ENCODE data around the gene SERPINB1. TPM values are rescaled to one million over a fixed set of nuclear protein-coding genes. Genes with fewer than 3 reads are reported as not detected.

The SERPINB1 gene
- polyA plus RNA-seq, 1 of the 3 experiments (the other 2 are of a cell fraction), result 9.4 TPM

DNA sequence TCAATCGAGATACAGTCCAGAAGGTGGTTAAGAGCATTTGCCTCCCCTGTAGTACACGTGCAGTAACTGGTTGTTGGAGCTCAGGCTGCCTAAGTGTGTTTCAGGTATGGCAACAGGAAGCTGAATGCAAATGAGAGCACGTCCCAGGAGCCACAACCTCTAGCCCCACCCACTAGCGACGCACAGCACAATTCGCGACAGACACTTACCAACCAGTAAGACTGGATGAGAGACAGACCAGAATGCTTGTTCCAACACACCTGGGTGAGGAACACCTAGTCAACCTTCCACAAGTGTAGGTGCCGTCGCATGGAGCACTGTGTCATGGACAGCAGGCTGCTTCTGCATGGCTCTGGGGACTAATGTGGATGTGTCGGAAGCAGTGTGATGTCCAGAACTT is 7.2 kb upstream of the SERPINB1 start:
- TF ChIP-seq, protein P1, sequence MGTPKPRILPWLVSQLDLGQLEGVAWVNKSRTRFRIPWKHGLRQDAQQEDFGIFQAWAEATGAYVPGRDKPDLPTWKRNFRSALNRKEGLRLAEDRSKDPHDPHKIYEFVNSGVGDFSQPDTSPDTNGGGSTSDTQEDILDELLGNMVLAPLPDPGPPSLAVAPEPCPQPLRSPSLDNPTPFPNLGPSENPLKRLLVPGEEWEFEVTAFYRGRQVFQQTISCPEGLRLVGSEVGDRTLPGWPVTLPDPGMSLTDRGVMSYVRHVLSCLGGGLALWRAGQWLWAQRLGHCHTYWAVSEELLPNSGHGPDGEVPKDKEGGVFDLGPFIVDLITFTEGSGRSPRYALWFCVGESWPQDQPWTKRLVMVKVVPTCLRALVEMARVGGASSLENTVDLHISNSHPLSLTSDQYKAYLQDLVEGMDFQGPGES (IDR thresholded peaks at IDR 0.05; ENCODE audit: low read depth, low read length), result no peak
- TF ChIP-seq, protein P2, sequence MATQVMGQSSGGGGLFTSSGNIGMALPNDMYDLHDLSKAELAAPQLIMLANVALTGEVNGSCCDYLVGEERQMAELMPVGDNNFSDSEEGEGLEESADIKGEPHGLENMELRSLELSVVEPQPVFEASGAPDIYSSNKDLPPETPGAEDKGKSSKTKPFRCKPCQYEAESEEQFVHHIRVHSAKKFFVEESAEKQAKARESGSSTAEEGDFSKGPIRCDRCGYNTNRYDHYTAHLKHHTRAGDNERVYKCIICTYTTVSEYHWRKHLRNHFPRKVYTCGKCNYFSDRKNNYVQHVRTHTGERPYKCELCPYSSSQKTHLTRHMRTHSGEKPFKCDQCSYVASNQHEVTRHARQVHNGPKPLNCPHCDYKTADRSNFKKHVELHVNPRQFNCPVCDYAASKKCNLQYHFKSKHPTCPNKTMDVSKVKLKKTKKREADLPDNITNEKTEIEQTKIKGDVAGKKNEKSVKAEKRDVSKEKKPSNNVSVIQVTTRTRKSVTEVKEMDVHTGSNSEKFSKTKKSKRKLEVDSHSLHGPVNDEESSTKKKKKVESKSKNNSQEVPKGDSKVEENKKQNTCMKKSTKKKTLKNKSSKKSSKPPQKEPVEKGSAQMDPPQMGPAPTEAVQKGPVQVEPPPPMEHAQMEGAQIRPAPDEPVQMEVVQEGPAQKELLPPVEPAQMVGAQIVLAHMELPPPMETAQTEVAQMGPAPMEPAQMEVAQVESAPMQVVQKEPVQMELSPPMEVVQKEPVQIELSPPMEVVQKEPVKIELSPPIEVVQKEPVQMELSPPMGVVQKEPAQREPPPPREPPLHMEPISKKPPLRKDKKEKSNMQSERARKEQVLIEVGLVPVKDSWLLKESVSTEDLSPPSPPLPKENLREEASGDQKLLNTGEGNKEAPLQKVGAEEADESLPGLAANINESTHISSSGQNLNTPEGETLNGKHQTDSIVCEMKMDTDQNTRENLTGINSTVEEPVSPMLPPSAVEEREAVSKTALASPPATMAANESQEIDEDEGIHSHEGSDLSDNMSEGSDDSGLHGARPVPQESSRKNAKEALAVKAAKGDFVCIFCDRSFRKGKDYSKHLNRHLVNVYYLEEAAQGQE (IDR thresholded peaks at IDR 0.05; ENCODE audit: low read depth, low read length), result no peak
- TF ChIP-seq, protein P3, sequence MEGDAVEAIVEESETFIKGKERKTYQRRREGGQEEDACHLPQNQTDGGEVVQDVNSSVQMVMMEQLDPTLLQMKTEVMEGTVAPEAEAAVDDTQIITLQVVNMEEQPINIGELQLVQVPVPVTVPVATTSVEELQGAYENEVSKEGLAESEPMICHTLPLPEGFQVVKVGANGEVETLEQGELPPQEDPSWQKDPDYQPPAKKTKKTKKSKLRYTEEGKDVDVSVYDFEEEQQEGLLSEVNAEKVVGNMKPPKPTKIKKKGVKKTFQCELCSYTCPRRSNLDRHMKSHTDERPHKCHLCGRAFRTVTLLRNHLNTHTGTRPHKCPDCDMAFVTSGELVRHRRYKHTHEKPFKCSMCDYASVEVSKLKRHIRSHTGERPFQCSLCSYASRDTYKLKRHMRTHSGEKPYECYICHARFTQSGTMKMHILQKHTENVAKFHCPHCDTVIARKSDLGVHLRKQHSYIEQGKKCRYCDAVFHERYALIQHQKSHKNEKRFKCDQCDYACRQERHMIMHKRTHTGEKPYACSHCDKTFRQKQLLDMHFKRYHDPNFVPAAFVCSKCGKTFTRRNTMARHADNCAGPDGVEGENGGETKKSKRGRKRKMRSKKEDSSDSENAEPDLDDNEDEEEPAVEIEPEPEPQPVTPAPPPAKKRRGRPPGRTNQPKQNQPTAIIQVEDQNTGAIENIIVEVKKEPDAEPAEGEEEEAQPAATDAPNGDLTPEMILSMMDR (IDR thresholded peaks at IDR 0.05), result no peak
- TF ChIP-seq RFX5 (IDR thresholded peaks at IDR 0.05; ENCODE audit: low read length), result no peak
- TF ChIP-seq TEAD4 (IDR thresholded peaks at IDR 0.05; ENCODE audit: borderline replicate concordance, insufficient read depth), result no peak
- no peak for TF ChIP-seq TAF1 (IDR thresholded peaks at IDR 0.05; ENCODE audit: borderline replicate concordance, low read depth, low read length)
- TF ChIP-seq JUND (IDR thresholded peaks at IDR 0.05), result no peak
- no peak for TF ChIP-seq FOXJ3 (CRISPR knock-in tag; IDR thresholded peaks at IDR 0.05)
- no peak for TF ChIP-seq GATA2 (CRISPR knock-in tag; IDR thresholded peaks at IDR 0.05)
- TF ChIP-seq NRF1 (IDR thresholded peaks at IDR 0.05; ENCODE audit: low read depth, low read length), result no peak
- TF ChIP-seq SIN3A (IDR thresholded peaks at IDR 0.05; ENCODE audit: borderline replicate concordance, low read depth, low read length), result no peak
- TF ChIP-seq, protein P4, sequence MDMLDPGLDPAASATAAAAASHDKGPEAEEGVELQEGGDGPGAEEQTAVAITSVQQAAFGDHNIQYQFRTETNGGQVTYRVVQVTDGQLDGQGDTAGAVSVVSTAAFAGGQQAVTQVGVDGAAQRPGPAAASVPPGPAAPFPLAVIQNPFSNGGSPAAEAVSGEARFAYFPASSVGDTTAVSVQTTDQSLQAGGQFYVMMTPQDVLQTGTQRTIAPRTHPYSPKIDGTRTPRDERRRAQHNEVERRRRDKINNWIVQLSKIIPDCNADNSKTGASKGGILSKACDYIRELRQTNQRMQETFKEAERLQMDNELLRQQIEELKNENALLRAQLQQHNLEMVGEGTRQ (IDR thresholded peaks at IDR 0.05; ENCODE audit: borderline replicate concordance, low read depth, low read length), result no peak
- TF ChIP-seq FOSL2 (IDR thresholded peaks at IDR 0.05; ENCODE audit: borderline replicate concordance, low read depth), result no peak
- no peak for TF ChIP-seq RXRA (IDR thresholded peaks at IDR 0.05; ENCODE audit: borderline replicate concordance, low read depth)
- no peak for TF ChIP-seq EP300 (IDR thresholded peaks at IDR 0.05; ENCODE audit: borderline replicate concordance in 1 of 2, low read depth in 1 of 2, low read length in 1 of 2)
- TF ChIP-seq, protein P5, sequence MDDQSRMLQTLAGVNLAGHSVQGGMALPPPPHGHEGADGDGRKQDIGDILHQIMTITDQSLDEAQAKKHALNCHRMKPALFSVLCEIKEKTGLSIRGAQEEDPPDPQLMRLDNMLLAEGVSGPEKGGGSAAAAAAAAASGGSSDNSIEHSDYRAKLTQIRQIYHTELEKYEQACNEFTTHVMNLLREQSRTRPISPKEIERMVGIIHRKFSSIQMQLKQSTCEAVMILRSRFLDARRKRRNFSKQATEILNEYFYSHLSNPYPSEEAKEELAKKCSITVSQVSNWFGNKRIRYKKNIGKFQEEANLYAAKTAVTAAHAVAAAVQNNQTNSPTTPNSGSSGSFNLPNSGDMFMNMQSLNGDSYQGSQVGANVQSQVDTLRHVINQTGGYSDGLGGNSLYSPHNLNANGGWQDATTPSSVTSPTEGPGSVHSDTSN (IDR thresholded peaks at IDR 0.05), result no peak
- TF ChIP-seq TCF12 (IDR thresholded peaks at IDR 0.05), result no peak
- H3K36me3 ChIP-seq (replicated peaks in 1 of 2; ENCODE audit: control insufficient read depth in 1 of 2, insufficient read depth in 2 of 2, low read length in 1 of 2), result no peaks in the 10 kb centered on the region
- H3F3A ChIP-seq (replicated peaks; ENCODE audit: insufficient read depth), result peaks cover 10% of the 10 kb centered on the region
- H3K9ac ChIP-seq, result no peak overlapping the region
- no peaks in the 10 kb centered on the region for H3K9me3 ChIP-seq
- 90% methylated on average over 10 of the region's 10 CpGs for WGBS (ENCODE audit: low lambda C conversion rate)
- no peak for DNase-seq
- ChIA-PET CTCF (interaction anchor here (1.0 to 12.6 kb wide), 2 partner anchors 83 to 103 kb away, joined by 3 to 261 read pairs; no protein-coding TSS in a partner anchor), POLR2A (no interaction called here)
- no peak overlapping the region for H3K4me3 ChIP-seq (ENCODE audit: low read depth in 2 of 2, low read length in 1 of 2)
- no peak overlapping the region for H3K27ac ChIP-seq (ENCODE audit: low read depth in 2 of 2, low read length in 1 of 2)
- no peak overlapping the region for H2AFZ ChIP-seq (ENCODE audit: low read depth)
- H3K27me3 ChIP-seq (ENCODE audit: insufficient read depth), result no peaks in the 10 kb centered on the region
- H3K9me2 ChIP-seq, result no peaks in the 10 kb centered on the region
- H3K79me2 ChIP-seq (ENCODE audit: insufficient read depth), result no peaks in the 10 kb centered on the region
- H4K20me1 ChIP-seq (ENCODE audit: insufficient read depth), result no peaks in the 10 kb centered on the region
- H3K4me2 ChIP-seq, result no peak overlapping the region
- peaks cover under 1 to 4% of the 10 kb centered on the region in 2 experiments; a peak in 2 of 4 replicates for H3K4me1 ChIP-seq (ENCODE audit: control insufficient read depth in 1 of 2, insufficient read depth in 2 of 2, low read depth in 1 of 2, low read length in 1 of 2)
